ENCODE results near the gene UBALD2.
A peak's percentile ranks its signal among the peaks of the same experiment; 100 is the strongest.
"Not testable (repeated sequence)": the region's sequence is repeated elsewhere in the genome, so short reads cannot be mapped to it uniquely, and the experiment has no call there.

The UBALD2 gene

DNA sequence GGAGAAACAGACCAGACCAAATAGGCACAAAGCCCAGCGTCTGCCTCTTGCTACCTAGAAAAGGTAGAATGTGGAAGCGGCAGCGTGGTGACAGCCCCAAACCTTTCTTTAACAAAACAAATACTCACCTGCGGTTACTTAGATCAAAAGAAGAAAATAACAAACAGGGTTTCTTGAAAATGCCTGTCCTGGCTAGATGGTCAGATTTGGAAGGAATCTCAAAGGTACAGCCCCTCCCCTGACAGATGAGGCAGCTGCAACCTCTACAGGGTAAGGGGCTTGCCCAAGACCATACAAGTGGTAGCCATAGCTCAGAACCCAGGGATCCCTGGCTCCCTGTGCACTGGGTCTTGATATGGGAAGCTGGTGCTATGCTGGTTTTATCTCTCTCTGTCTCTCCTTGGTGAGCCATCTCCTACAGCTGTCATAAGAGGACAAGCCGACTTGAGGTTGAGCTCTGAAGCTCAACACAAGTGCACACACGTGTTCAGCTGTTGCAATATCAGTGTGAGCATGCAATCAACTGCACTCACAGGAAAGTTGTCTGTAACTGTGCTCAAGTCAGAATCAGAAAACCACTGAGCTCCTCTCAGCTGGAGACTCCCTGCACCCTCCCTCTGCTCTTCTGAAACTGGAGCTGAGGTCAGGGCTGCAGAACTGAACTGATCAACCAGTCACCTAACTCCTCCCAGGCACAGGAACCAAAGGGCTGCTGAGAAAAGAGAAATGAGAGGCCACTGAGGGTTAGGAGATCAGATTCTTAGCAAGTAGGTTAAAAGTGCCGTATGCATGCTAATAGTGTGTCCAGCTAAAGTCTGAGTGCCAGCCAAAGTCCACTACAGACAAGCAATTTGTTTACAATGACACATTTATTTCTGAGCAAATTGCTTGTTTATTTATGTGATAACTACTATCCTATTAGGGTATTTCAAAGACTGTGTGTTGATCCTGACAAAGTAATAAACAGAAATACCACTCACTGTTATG is 18.8 kb upstream of the UBALD2 start:
- DNase-seq = peak; percentile 49 to 58

DNA sequence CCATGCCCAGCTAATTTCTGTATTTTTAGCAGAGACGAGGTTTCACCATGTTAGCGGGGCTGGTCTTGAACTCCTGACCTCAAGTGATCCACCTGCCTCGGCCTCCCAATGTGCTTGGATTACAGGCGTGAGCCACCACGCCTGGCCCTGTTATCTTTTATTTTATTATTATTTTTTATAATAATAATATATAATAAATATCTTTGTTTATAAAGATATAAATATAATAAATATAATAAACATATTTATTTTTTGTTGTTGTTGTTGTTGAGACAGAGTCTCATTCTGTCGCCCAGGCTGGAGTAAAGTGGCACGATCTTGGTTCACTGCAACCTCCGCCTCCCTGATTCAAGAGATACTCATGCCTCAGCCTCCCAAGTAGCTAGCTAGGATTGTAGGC is 17.8 kb upstream of the UBALD2 start:
- no peak for DNase-seq

- no peak for DNase-seq
Observed at GRCh38 chr17:76248013-76248782, 16.9 kb upstream of the UBALD2 start.

DNA sequence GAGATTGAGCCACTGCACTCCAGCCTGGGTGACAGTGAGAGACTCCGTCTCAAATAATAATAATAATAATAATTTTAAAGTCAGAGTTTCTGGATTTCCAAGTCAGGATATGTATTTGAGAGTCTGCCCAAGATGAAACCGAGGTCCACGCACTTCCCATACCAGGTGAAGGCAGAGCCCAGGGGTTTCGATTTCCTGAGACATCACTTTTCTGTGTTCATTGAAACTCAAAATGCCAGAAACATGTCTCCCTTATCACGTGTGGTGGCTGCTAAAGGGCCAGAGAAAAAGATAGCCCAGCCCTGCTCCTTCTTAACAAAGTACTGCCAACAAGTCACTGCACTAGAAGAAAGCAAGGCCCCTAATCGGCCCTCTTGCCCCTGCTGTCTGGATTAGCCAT is 15.0 kb upstream of the UBALD2 start:
- no peak for DNase-seq

GRCh38 chr17:76251478-76252039 is 13.6 kb upstream of the UBALD2 start:
- DNase-seq = no peak

- DNase-seq = peak; percentile 41 to 46
Observed at GRCh38 chr17:76252040-76252954, 12.9 kb upstream of the UBALD2 start.

GRCh38 chr17:76252967-76253766 is 12.0 kb upstream of the UBALD2 start:
- not testable (repeated sequence) for DNase-seq

DNA sequence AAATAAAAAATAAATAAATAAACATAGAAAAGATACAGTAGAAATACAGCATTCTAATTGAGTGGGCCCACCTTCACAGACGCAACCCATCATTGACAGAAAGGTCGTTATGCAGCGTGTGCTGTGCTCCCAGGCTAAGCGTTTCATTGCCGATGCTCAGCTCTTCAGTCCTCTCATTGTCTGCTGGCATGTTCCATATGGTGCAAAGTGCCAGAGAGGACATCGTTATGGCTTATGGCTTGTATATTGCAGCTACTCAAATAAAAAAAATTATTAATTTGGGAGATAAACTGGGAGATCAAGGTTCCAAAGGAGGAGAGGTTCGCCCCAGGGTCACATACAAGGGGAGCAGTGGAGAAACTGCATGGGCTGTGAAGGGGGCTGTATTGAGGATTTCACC is 11.3 kb upstream of the UBALD2 start:
- DNase-seq = no peak

GRCh38 chr17:76254275-76254674 is 10.9 kb upstream of the UBALD2 start:
- no peak for DNase-seq

- DNase-seq = no peak
Observed at GRCh38 chr17:76255801-76256429, 9.2 kb upstream of the UBALD2 start.

GRCh38 chr17:76256430-76257050 is 8.6 kb upstream of the UBALD2 start:
- DNase-seq = not testable (repeated sequence)

GRCh38 chr17:76260220-76260619 is 4.9 kb upstream of the UBALD2 start:
- no peak for DNase-seq

DNA sequence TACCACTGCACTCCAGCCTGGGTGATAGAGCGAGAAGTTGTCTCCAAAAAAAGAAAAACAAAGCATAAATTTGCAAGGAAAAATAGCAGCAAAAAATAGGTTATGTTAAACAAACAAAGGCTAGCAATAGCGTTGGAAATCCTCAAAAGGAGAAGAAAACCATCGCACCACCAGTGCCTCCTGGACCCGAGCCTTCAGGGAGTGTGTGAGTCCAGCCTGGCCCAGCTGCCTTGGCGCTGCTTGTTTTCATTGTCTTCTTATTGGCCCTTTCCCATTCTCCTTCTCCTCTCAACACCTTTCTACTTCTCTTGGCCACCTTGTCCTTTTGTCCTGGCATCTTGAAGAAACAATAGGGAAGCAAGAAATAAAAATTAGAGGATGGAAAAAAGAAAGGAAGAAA is 4.5 kb upstream of the UBALD2 start:
- DNase-seq = no peak

DNA sequence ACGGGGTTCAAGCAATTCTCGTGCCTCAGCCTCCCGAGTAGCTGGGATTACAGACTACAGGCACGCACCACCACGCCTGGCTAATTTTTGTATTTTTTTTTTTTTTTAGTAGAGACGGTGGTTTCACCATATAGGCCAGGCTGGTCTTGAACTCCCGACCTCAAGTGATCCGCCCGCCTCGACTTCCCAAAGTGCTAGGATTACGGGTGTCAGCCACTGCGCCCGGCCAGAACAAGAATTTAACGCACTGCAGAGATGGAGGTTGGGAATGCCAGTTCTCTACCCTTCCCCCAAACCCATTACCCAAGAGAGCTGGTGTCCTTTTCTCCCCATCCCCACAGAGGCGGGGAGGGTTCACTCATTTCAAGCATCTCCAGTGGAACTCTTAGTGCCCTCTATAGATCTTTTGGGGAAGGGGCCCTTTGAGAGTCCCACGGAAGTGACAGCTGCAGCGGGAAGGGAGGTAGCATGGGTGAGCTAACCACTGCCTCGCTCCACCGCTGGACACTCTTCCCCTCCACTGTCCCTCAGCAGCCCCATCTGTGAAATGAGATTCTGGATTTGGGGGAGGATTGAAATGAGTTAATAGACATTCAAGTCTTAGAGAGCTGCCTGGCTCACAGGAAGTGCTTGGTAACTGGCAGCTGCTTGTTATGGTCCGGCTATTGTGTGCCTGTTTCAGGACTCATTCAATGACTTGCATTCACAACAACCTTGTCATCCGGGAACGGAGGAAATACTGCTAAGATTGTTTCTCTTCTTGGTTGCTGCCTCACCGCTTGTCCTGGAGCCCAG is 3.5 kb upstream of the UBALD2 start:
- DNase-seq = no peak

- DNase-seq = no peak
Observed at GRCh38 chr17:76262732-76263344, 2.3 kb upstream of the UBALD2 start.

DNA sequence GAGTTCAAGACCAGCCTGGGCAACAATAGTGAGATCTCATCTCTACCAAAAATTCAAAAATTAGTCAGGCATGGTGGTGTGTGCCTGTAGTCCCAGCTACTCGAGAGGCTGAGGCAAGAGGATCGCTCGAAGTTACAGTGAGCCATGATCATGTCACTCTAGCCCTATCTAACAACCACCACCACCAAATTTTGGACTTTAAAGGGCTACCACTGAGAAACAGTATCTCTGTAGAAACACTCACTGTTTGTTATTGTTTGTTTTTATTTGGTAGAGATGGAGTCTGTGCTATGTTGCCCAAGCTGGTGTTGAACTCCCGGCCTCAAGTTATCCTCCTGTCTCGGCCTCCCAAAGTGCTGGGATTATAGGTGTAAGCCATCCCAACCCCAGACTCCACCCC is 1.3 kb upstream of the UBALD2 start:
- no peak for DNase-seq

- DNase-seq = no peak
Observed at GRCh38 chr17:76264425-76264754, 758 bp upstream of the UBALD2 start.

- DNase-seq = peak; percentile 65 to 66
Observed at GRCh38 chr17:76265624-76266243, 586 bp downstream of the UBALD2 start.
